Hepatocyte (in vitro differentiated cells): ENCODE measurements around the gene CPT1A.
"Not testable (repeated sequence)": the region's sequence is repeated elsewhere in the genome, so short reads cannot be mapped to it uniquely, and the experiment has no call there.

Experiments used
- EZH2 ChIP-seq: fragments of 200-600 bp; sonication (generic); IDR thresholded peaks from 2 replicates; pipeline ENCODE4 v1.6.1; 2016; ENCODE audit warnings: antibody characterized with exemption, mild to moderate bottlenecking, borderline replicate concordance
- EZH2phosphoT487 ChIP-seq: fragments of 200-600 bp; sonication (generic); IDR thresholded peaks from one replicate; pipeline ENCODE4 v1.6.1; 2018; ENCODE audit warnings: antibody characterized with exemption, mild to moderate bottlenecking, low read depth, moderate library complexity; ENCODE audit not compliant: unreplicated experiment, severe bottlenecking
- TF ChIP-seq, protein P1 (sequence below): fragments of 200-600 bp; sonication (generic); IDR thresholded peaks from 2 replicates; pipeline ENCODE4 v1.5.1; 2016; ENCODE audit warnings: antibody characterized with exemption, mild to moderate bottlenecking; ENCODE audit not compliant: poor library complexity

DNA sequence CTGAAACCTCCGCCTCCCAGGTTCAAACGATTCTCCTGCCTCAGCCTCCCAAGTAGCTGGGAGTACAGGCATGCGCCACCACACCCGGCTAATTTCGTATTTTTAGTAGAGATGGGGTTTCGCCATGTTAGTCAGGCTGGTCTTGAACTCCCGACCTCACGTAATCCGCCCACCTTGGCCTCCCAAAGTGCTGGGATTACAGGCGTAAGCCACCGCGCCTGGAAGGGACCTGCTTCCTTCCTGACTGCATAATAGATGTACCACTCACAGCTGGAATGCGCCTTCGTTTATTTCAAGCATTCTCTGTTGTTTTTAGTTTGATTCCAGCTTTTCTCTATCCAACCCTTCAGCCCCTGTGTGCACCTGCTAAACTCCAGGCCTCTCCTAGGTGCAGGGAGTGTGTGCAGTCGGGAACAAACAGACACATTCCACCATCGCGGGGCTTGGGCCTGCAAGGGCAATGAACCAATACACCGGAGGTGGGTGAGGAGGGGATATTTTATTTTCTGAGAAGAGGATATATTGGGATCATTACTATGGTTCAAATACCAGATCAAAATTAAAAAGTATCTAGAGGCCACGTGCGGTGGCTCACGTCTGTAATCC lies 14.8 kb upstream of the CPT1A start:
- TF ChIP-seq, protein P1, sequence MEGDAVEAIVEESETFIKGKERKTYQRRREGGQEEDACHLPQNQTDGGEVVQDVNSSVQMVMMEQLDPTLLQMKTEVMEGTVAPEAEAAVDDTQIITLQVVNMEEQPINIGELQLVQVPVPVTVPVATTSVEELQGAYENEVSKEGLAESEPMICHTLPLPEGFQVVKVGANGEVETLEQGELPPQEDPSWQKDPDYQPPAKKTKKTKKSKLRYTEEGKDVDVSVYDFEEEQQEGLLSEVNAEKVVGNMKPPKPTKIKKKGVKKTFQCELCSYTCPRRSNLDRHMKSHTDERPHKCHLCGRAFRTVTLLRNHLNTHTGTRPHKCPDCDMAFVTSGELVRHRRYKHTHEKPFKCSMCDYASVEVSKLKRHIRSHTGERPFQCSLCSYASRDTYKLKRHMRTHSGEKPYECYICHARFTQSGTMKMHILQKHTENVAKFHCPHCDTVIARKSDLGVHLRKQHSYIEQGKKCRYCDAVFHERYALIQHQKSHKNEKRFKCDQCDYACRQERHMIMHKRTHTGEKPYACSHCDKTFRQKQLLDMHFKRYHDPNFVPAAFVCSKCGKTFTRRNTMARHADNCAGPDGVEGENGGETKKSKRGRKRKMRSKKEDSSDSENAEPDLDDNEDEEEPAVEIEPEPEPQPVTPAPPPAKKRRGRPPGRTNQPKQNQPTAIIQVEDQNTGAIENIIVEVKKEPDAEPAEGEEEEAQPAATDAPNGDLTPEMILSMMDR = not testable (repeated sequence)
- TF ChIP-seq EZH2, EZH2phosphoT487: not testable (repeated sequence)
